Neural cell (in vitro differentiated cells): ENCODE results near the gene PHLDB2. TPM values are rescaled to one million over a fixed set of nuclear protein-coding genes. Genes with fewer than 3 reads are reported as not detected.

ENCODE experiments used
- H2AFZ ChIP-seq: fragments of 200-600, 300-800 bp; sonication (generic), shearing (Covaris generic); 2 replicates; pipeline ENCODE4 v1.6.0; 2014; ENCODE audit warnings: low read depth, mild to moderate bottlenecking, antibody characterized with exemption, low read length, moderate library complexity
- H3F3A ChIP-seq: fragments of 200-600 bp; shearing (Covaris generic); 2 replicates; pipeline ENCODE4 v1.6.1; 2016; ENCODE audit warnings: mild to moderate bottlenecking, moderate library complexity, mixed read lengths, antibody characterized with exemption, low read length; ENCODE audit not compliant: insufficient read depth, poor library complexity, severe bottlenecking
- H3K27ac ChIP-seq: fragments of 200-600, 300-800 bp; sonication (generic), shearing (Covaris generic); 2 replicates; pipeline ENCODE4 v1.5.1; 2014; ENCODE audit warnings: mild to moderate bottlenecking, low read length, moderate library complexity
- H3K27me3 ChIP-seq: fragments of 300-800, 200-600 bp; sonication (generic), shearing (Covaris generic); 2 replicates; pipeline ENCODE4 v1.6.0; 2014; ENCODE audit warnings: mild to moderate bottlenecking, low read depth, low read length, moderate library complexity; ENCODE audit not compliant: insufficient read depth
- H3K36me3 ChIP-seq: fragments of 300-800, 200-600 bp; sonication (generic), shearing (Covaris generic); 2 replicates; pipeline ENCODE4 v1.5.1; 2014; ENCODE audit warnings: mild to moderate bottlenecking, antibody characterized with exemption, low read length, moderate library complexity; ENCODE audit not compliant: insufficient read depth
- H3K4me2 ChIP-seq: fragments of 300-800, 200-600 bp; sonication (generic), shearing (Covaris generic); 2 replicates; pipeline ENCODE4 v1.6.0; 2014; ENCODE audit warnings: mild to moderate bottlenecking, low read length
- H3K4me3 ChIP-seq: fragments of 300-800, 200-600 bp; sonication (generic), shearing (Covaris generic); 2 replicates; pipeline ENCODE4 v1.5.1; 2014; ENCODE audit warnings: mild to moderate bottlenecking, low read length, moderate library complexity
- H3K79me2 ChIP-seq: fragments of 200-600 bp; shearing (Covaris generic); replicated peaks from 2 replicates; pipeline ENCODE4 v1.6.0; 2014; ENCODE audit warnings: mild to moderate bottlenecking, low read length, moderate library complexity; ENCODE audit not compliant: insufficient read depth
- H3K9ac ChIP-seq: fragments of 300-800, 200-600 bp; sonication (generic), shearing (Covaris generic); 2 replicates; pipeline ENCODE4 v1.6.1; 2016; ENCODE audit warnings: mild to moderate bottlenecking, low read length, mixed read lengths
- H3K9me2 ChIP-seq: fragments of 200-600 bp; shearing (Covaris generic); 2 replicates; pipeline ENCODE4 v1.6.1; 2016; ENCODE audit warnings: mild to moderate bottlenecking, low read length, mixed read lengths; ENCODE audit not compliant: insufficient read depth
- H3K9me3 ChIP-seq: fragments of 200-600, 300-800 bp; sonication (generic), shearing (Covaris generic); 2 replicates; pipeline ENCODE4 v1.6.1; 2016; ENCODE audit warnings: mild to moderate bottlenecking, mixed run types, low read length, moderate library complexity, mixed read lengths
- H4K20me1 ChIP-seq: fragments of 200-600 bp; shearing (Covaris generic); 2 replicates; pipeline ENCODE4 v1.6.1; 2016; ENCODE audit warnings: mild to moderate bottlenecking, mixed run types; ENCODE audit not compliant: insufficient read depth
- CTCF ChIP-seq: fragments of 450-650 bp; IDR thresholded peaks from 2 replicates; pipeline ENCODE4 v1.5.1; 2014; ENCODE audit warnings: antibody characterized with exemption, mild to moderate bottlenecking, moderate library complexity; ENCODE audit not compliant: poor library complexity, severe bottlenecking
- EP300 ChIP-seq: fragments of 450-650 bp; conservative IDR thresholded peaks from 2 replicates; pipeline ENCODE4 v1.6.1; 2014; ENCODE audit warnings: antibody characterized with exemption, mild to moderate bottlenecking, moderate library complexity; ENCODE audit not compliant: poor library complexity, severe bottlenecking
- EZH2 ChIP-seq: fragments of 200-600, 300-800 bp; shearing (Covaris generic), sonication (generic); IDR thresholded peaks from 2 replicates; pipeline ENCODE4 v1.6.1; 2014; ENCODE audit warnings: antibody characterized with exemption, low read length, borderline replicate concordance, mild to moderate bottlenecking; ENCODE audit not compliant: insufficient read depth, poor library complexity, severe bottlenecking
- MXI1 ChIP-seq: fragments of 450-650 bp; conservative IDR thresholded peaks from 2 replicates; pipeline ENCODE4 v1.6.1; 2014; ENCODE audit warnings: antibody characterized with exemption, mild to moderate bottlenecking; ENCODE audit not compliant: poor library complexity, severe bottlenecking
- POLR2AphosphoS5 ChIP-seq: IDR thresholded peaks from 2 replicates; pipeline ENCODE4 v1.6.1; 2012
- RAD21 ChIP-seq: fragments of 450-650 bp; conservative IDR thresholded peaks from 2 replicates; pipeline ENCODE4 v1.6.1; 2014; ENCODE audit warnings: antibody characterized with exemption, mild to moderate bottlenecking, moderate library complexity
- SMC3 ChIP-seq: fragments of 450-650 bp; conservative IDR thresholded peaks from 2 replicates; pipeline ENCODE4 v1.6.1; 2014; ENCODE audit warnings: antibody characterized with exemption, mild to moderate bottlenecking, moderate library complexity; ENCODE audit not compliant: poor library complexity
- TAF1 ChIP-seq: IDR thresholded peaks from 2 replicates; pipeline ENCODE4 v1.6.1; 2012; ENCODE audit warnings: low read depth
- polyA plus RNA-seq: library from polyadenylated mRNA; depleted of rRNA; stranded (reverse); fragments of >200 nt; gene quantifications from 2 replicates; pipeline ENCODE4 v1.2.3, GENCODE V29; 2014
- TF ChIP-seq, protein P1 (sequence below): IDR thresholded peaks from 2 replicates; pipeline ENCODE4 v1.6.1; 2012; ENCODE audit warnings: borderline replicate concordance

PHLDB2 gene
- polyA plus RNA-seq, 1 donor from 2014 or later, result 1.4 TPM

- Histone ChIP-seq H3K4me2 (no peak overlapping the region), H3K9ac (no peak overlapping the region), H3K27ac (no peak overlapping the region), H3K9me3 (no peaks in the 10 kb centered on the region), H3K27me3 (no peaks in the 10 kb centered on the region), H2AFZ (no peak overlapping the region), H3K4me3 (no peak overlapping the region), H4K20me1 (no peaks in the 10 kb centered on the region), H3K79me2 (no peaks in the 10 kb centered on the region), H3F3A (no peaks in the 10 kb centered on the region), H3K9me2 (no peaks in the 10 kb centered on the region), H3K36me3 (no peaks in the 10 kb centered on the region)
- TF ChIP-seq EP300 (no peak), MXI1 (no peak), POLR2AphosphoS5 (no peak), TAF1 (no peak), EZH2 (no peak), SMC3 (no peak), RAD21 (no peak), CTCF (no peak)
- TF ChIP-seq, protein P1, sequence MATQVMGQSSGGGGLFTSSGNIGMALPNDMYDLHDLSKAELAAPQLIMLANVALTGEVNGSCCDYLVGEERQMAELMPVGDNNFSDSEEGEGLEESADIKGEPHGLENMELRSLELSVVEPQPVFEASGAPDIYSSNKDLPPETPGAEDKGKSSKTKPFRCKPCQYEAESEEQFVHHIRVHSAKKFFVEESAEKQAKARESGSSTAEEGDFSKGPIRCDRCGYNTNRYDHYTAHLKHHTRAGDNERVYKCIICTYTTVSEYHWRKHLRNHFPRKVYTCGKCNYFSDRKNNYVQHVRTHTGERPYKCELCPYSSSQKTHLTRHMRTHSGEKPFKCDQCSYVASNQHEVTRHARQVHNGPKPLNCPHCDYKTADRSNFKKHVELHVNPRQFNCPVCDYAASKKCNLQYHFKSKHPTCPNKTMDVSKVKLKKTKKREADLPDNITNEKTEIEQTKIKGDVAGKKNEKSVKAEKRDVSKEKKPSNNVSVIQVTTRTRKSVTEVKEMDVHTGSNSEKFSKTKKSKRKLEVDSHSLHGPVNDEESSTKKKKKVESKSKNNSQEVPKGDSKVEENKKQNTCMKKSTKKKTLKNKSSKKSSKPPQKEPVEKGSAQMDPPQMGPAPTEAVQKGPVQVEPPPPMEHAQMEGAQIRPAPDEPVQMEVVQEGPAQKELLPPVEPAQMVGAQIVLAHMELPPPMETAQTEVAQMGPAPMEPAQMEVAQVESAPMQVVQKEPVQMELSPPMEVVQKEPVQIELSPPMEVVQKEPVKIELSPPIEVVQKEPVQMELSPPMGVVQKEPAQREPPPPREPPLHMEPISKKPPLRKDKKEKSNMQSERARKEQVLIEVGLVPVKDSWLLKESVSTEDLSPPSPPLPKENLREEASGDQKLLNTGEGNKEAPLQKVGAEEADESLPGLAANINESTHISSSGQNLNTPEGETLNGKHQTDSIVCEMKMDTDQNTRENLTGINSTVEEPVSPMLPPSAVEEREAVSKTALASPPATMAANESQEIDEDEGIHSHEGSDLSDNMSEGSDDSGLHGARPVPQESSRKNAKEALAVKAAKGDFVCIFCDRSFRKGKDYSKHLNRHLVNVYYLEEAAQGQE, result no peak
Measured at GRCh38 chr3:111838133-111838532, 20.9 kb upstream of the PHLDB2 start.

- no peaks in the 10 kb centered on the region for H3K9me3 ChIP-seq
- H3K4me2 ChIP-seq, result no peak overlapping the region
- H2AFZ ChIP-seq, result no peak overlapping the region
- H3K79me2 ChIP-seq, result no peaks in the 10 kb centered on the region
- no peaks in the 10 kb centered on the region for H3K9me2 ChIP-seq
- H3K27me3 ChIP-seq, result no peaks in the 10 kb centered on the region
- no peak overlapping the region for H3K4me3 ChIP-seq
- no peak for TF ChIP-seq POLR2AphosphoS5
- no peak for TF ChIP-seq TAF1
- no peak for TF ChIP-seq CTCF
- no peak for TF ChIP-seq MXI1
- no peak for TF ChIP-seq SMC3
- TF ChIP-seq RAD21, result no peak
- no peak for TF ChIP-seq EP300
- TF ChIP-seq EZH2, result no peak
- TF ChIP-seq, protein P1, result no peak
- no peak overlapping the region for H3K9ac ChIP-seq
- H4K20me1 ChIP-seq, result no peaks in the 10 kb centered on the region
- H3K27ac ChIP-seq, result no peak overlapping the region
- H3K36me3 ChIP-seq, result no peaks in the 10 kb centered on the region
- no peaks in the 10 kb centered on the region for H3F3A ChIP-seq
Measured at GRCh38 chr3:111846039-111846438, 13.0 kb upstream of the PHLDB2 start.
